Caco-2 (cell line): ENCODE data around the gene DGKI. TPM values are rescaled to one million over a fixed set of nuclear protein-coding genes. Genes with fewer than 3 reads are reported as not detected.

Experiments
- BruUV-seq: library from RNA; stranded (reverse); fragments of 400-500 nt; replicated peaks from 2 replicates; lab custom pipeline; 2021; lab: Mats Ljungman, UMichigan
- CTCF ChIA-PET: fragments of 300-600 bp; sonication (Branson Sonifier 250); formaldehyde crosslinking; loops from one replicate; lab custom pipeline; 2022; ENCODE audit warnings: antibody characterized with exemption; lab: Charles Lee
- POLR2A ChIA-PET: fragments of 300-600 bp; sonication (Branson Sonifier 250); formaldehyde crosslinking; loops from one replicate; lab custom pipeline; 2022; ENCODE audit warnings: antibody characterized with exemption; lab: Charles Lee
- DNase-seq, 2 experiments: peaks; one replicate each; pipeline versions ENCODE4 v3.0.0 to v3.0.0-alpha.2; 2020 to 2022
- H3K27me3 ChIP-seq: replicated peaks from 2 replicates; pipeline ENCODE4 v1.6.0; 2011; ENCODE audit warnings: low read length; ENCODE audit not compliant: control insufficient read depth, insufficient read depth
- H3K36me3 ChIP-seq: 2 replicates; pipeline ENCODE4 v1.5.1; 2011; ENCODE audit warnings: low read length; ENCODE audit not compliant: control insufficient read depth, insufficient read depth
- H3K4me1 ChIP-seq: fragments of 250-450 bp; sonication (Bioruptor Pico); 2 replicates; pipeline ENCODE4 v1.5.1; 2020; ENCODE audit warnings: mild to moderate bottlenecking
- H3K4me3 ChIP-seq: 2 replicates; pipeline ENCODE4 v1.5.1; 2011; ENCODE audit warnings: low read depth, mild to moderate bottlenecking, control low read depth, low read length
- H3K9me3 ChIP-seq: fragments of 250-450 bp; sonication (Bioruptor Pico); 2 replicates; pipeline ENCODE4 v1.5.1; 2020; ENCODE audit warnings: mild to moderate bottlenecking, moderate library complexity
- H3K27ac Mint-ChIP-seq: one replicate; pipeline ENCODE4 v1.8.0; 2022; ENCODE audit warnings: mixed read lengths; ENCODE audit not compliant: unreplicated experiment
- H3K27me3 Mint-ChIP-seq: one replicate; pipeline ENCODE4 v1.8.0; 2022; ENCODE audit warnings: mixed read lengths; ENCODE audit not compliant: insufficient read depth, unreplicated experiment
- H3K36me3 Mint-ChIP-seq: one replicate; pipeline ENCODE4 v1.8.0; 2022; ENCODE audit warnings: mild to moderate bottlenecking, mixed read lengths; ENCODE audit not compliant: insufficient read depth, unreplicated experiment
- H3K4me1 Mint-ChIP-seq: one replicate; pipeline ENCODE4 v1.8.0; 2022; ENCODE audit warnings: low read depth, mixed read lengths; ENCODE audit not compliant: unreplicated experiment
- H3K4me3 Mint-ChIP-seq: one replicate; pipeline ENCODE4 v1.8.0; 2022; ENCODE audit warnings: mild to moderate bottlenecking, moderate library complexity, mixed read lengths; ENCODE audit not compliant: unreplicated experiment
- H3K9me3 Mint-ChIP-seq: one replicate; pipeline ENCODE4 v1.8.0; 2022; ENCODE audit warnings: mixed read lengths; ENCODE audit not compliant: unreplicated experiment
- intact Hi-C: fragments of 100-400 bp; cut with micrococcal nuclease; formaldehyde crosslinking; loops from one replicate; pipeline ENCODE4 v1.10.0; 2022; ENCODE audit not compliant: unreplicated experiment
- total RNA-seq: library from RNA; stranded (reverse); gene quantifications from 2 replicates; pipeline ENCODE4 v1.2.3, GENCODE V29; 2022
- TF ChIP-seq, protein P1 (sequence below), 2 experiments: fragments of 200-600 bp in 1 of 2; IDR thresholded peaks; 1 replicate in 1 of 2; 2 replicates in 1 of 2; pipeline versions ENCODE4 v1.5.1 to v1.8.0; 2011 to 2022; ENCODE audit warnings: antibody characterized with exemption in 1 of 2, control low read depth in 1 of 2, inconsistent platforms in 1 of 2, low read depth in 1 of 2, low read length in 1 of 2, mild to moderate bottlenecking in 1 of 2, moderate library complexity in 1 of 2; ENCODE audit not compliant: insufficient read depth in 1 of 2, severe bottlenecking in 1 of 2, unreplicated experiment in 1 of 2

Gene DGKI
- total RNA-seq, 1 experiment from 2014 or later = 0.84 TPM

DNA sequence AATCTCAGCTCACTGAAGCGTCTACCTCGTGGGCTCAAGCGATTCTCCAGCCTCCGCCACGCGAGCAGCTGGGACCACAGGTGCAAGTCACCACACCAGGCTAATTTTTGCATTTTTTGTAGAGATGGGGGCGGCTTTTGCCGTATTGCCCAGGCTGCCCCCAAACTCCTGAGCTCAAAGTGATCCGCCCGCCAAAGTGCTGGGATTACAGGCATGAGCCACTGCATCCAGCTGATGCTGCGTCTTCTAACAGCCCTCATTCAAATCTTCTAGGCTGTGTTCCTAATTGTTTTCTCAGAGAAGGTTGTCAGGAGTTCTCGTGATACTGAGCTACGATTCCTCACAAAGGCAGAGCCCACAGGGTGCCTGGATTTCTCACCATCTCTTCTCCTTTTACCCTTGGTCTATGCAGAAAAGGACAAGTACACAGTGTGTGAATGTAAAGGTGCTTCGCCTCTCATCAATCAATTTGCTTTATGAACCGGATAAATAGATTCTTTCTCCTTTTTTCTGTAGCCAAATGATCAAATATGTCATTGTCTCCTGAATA is 255.9 kb downstream of the DGKI start:
- Histone ChIP-seq H3K9me3 (no peaks in the 10 kb centered on the region), H3K36me3 (no peaks in the 10 kb centered on the region), H3K27me3 (no peaks in the 10 kb centered on the region), H3K4me1 (no peaks in the 10 kb centered on the region), H3K4me3 (no peak overlapping the region)
- POLR2A ChIA-PET = no interaction called here
- H3K27ac Mint-ChIP-seq = no peak overlapping the region
- BruUV-seq = no TSS peak
- no peak overlapping the region for H3K4me3 Mint-ChIP-seq
- TF ChIP-seq, protein P1, sequence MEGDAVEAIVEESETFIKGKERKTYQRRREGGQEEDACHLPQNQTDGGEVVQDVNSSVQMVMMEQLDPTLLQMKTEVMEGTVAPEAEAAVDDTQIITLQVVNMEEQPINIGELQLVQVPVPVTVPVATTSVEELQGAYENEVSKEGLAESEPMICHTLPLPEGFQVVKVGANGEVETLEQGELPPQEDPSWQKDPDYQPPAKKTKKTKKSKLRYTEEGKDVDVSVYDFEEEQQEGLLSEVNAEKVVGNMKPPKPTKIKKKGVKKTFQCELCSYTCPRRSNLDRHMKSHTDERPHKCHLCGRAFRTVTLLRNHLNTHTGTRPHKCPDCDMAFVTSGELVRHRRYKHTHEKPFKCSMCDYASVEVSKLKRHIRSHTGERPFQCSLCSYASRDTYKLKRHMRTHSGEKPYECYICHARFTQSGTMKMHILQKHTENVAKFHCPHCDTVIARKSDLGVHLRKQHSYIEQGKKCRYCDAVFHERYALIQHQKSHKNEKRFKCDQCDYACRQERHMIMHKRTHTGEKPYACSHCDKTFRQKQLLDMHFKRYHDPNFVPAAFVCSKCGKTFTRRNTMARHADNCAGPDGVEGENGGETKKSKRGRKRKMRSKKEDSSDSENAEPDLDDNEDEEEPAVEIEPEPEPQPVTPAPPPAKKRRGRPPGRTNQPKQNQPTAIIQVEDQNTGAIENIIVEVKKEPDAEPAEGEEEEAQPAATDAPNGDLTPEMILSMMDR (IDR thresholded peaks at IDR 0.05; ENCODE audit: insufficient read depth in 1 of 2, low read depth in 1 of 2, low read length in 1 of 2, severe bottlenecking in 1 of 2, unreplicated experiment in 1 of 2) = no peak
- CTCF ChIA-PET = interaction anchor here (1.9 kb wide), 1 partner anchor 421 kb away, joined by 8 read pairs; no protein-coding TSS in a partner anchor
- DNase-seq = no peak
- H3K9me3 Mint-ChIP-seq = no peaks in the 10 kb centered on the region
- H3K36me3 Mint-ChIP-seq = no peaks in the 10 kb centered on the region
- no peaks in the 10 kb centered on the region for H3K4me1 Mint-ChIP-seq
- peaks cover 6% of the 10 kb centered on the region for H3K27me3 Mint-ChIP-seq
- intact Hi-C loops = no loop called here

DNA sequence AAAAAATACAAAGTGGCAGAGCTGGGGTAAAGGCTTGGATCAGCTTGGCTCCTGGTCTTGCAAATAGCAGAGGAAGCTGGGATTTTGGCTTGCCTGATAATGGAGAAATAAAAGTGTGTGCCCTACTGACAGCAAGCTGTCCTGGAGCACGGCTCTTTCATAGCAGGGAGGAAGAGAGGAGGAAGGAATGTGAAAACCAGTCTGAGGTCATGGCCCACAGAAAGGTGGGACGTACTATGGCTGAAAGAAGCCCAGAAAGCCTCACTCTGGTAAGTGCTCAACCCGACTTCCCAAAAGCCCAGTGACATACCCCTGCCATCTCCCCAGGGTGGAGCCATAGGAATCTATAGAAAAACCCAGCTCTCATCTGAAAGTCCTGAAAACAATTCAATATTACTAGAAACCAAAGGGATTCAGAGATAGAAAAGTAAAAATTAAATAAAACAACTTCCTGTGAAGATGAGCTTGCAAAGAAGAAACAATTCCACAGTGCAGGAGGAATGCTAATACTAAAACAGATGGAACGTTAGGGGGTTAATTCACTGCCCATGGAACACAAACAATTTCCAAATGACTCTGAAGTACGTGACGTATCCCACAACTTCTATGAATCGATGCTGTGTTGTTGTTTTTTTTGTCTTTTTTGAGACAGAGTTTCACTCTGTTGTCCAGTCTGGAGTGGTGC is 256.6 kb downstream of the DGKI start:
- no TSS peak for BruUV-seq
- intact Hi-C loops = no loop called here

DNA sequence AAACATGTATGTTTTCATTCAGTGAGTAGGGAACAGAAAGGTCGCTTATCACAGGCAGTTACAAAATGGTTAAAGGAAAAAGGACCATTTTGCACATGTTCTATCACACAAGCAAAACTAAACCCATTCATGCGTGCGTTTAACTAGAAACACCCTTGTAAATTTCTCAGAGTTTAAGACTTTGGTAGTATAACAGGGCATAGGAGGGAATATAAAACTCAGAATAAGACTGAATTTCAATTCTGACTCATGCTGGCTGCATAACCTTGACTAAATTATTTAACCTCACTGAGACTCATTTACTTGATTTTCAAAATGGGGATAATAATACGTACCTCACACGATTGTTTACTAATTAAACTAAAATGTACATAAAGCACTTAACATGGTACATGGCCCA is 259.4 kb downstream of the DGKI start:
- H3K36me3 ChIP-seq = no peaks in the 10 kb centered on the region
- H3K27me3 ChIP-seq = no peaks in the 10 kb centered on the region
- ChIA-PET POLR2A (no interaction called here), CTCF (no interaction called here)
- Mint-ChIP-seq H3K36me3 (no peaks in the 10 kb centered on the region), H3K27me3 (peaks cover 2% of the 10 kb centered on the region), H3K27ac (no peak overlapping the region), H3K4me3 (no peak overlapping the region), H3K4me1 (no peaks in the 10 kb centered on the region), H3K9me3 (no peaks in the 10 kb centered on the region)
- H3K4me1 ChIP-seq = no peaks in the 10 kb centered on the region
- no peak overlapping the region for H3K4me3 ChIP-seq
- no TSS peak for BruUV-seq
- TF ChIP-seq, protein P1 (IDR thresholded peaks at IDR 0.05; ENCODE audit: insufficient read depth in 1 of 2, low read depth in 1 of 2, low read length in 1 of 2, severe bottlenecking in 1 of 2, unreplicated experiment in 1 of 2) = no peak
- no peaks in the 10 kb centered on the region for H3K9me3 ChIP-seq
- DNase-seq = no peak
- intact Hi-C loops = no loop called here

More for the DNA sequence above, 256.6 kb downstream of the DGKI start:
- Histone ChIP-seq H3K27me3 (no peaks in the 10 kb centered on the region), H3K9me3 (no peaks in the 10 kb centered on the region), H3K4me3 (no peak overlapping the region), H3K4me1 (no peaks in the 10 kb centered on the region), H3K36me3 (no peaks in the 10 kb centered on the region)
- no peak overlapping the region for H3K4me3 Mint-ChIP-seq
- no peak for DNase-seq
- H3K27ac Mint-ChIP-seq = no peak overlapping the region
- POLR2A ChIA-PET = no interaction called here
- CTCF ChIA-PET = interaction anchor here (1.1 kb wide), 1 partner anchor 36 kb away, joined by 3 read pairs; no protein-coding TSS in a partner anchor
- no peaks in the 10 kb centered on the region for H3K4me1 Mint-ChIP-seq
- no peaks in the 10 kb centered on the region for H3K9me3 Mint-ChIP-seq
- H3K36me3 Mint-ChIP-seq = no peaks in the 10 kb centered on the region
- H3K27me3 Mint-ChIP-seq = peaks cover 2% of the 10 kb centered on the region
- TF ChIP-seq, protein P1 (IDR thresholded peaks at IDR 0.05; ENCODE audit: insufficient read depth in 1 of 2, low read depth in 1 of 2, low read length in 1 of 2, severe bottlenecking in 1 of 2, unreplicated experiment in 1 of 2) = no peak
